HG03175 (cell line): ENCODE results near the gene ZNF530.
A peak's percentile ranks its signal among the peaks of the same experiment; 100 is the strongest.

Source experiments
- ATAC-seq: cut with Tn5 transposase; IDR thresholded peaks from one replicate; pipeline ENCODE4 v1.9.1; 2021; ENCODE audit warnings: mild to moderate bottlenecking, moderate library complexity; ENCODE audit not compliant: unreplicated experiment

The ZNF530 gene

DNA sequence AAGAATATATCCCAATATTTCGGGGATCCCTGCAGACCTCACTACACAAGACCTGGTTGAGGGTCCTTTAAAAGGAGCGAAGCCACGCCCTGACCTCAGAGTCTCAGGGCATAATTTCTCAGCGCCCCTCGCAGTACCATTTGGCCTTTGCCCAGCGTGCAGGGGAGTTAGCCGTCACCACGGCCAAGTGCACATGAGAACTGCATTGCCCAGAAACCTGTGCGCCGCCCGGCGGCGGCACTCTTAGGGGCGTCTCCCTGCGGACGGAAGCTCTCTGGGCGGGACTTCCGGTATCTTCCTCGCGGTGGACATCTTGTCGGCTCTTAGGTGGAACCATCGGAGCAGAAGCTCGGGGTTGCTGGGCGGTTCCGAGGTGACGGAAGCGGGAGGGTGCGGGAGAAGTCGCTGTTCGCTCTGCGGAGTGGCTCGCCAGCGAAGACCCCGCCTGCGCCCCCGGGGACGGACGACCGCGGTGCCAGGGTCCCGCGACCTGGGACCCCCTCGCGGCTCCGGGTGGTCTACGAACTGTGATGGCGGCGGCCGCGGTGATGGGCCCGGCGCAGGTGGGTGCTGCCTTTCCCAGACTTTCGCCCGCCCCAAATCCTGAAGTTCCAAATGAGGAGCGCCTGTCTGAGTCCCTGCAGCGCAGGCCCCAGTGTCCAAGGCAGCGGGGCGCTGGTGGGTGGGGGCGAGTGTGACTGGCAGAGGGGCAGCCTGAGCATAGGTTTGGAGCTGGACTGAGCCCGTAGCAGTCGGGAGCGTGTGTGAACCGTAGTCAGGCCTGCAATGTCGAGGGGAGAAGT, 14.5 kb downstream of the ZNF530 start, which contains the start of gene ZNF134:
ZNF134 (plus strand) TSS at position 302 of the 803 bp plus-strand sequence. CDS start 5,227 bp downstream, outside the sequence.
- ATAC-seq, result peak; percentile 97

DNA sequence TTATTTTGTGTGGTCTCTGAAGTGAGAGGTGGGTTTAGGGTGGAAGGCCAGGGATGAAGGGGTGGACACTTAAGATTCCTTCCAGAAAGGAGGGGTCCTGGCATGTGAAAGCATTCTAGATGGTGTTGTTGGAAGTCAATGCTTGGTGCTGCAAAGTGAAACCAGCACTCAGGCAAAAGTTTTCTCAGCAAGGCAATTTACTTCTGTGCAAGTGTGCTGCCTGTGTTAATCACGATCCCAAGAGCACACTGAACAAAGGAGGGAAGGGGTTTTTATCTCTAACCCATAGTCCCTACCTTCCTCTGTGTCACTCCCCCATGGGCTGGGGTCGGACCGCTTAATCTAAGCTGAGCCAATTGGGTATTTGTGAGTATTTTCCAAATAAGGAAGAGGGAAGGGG, 15.7 kb downstream of the ZNF530 start:
- ATAC-seq, result no peak

DNA sequence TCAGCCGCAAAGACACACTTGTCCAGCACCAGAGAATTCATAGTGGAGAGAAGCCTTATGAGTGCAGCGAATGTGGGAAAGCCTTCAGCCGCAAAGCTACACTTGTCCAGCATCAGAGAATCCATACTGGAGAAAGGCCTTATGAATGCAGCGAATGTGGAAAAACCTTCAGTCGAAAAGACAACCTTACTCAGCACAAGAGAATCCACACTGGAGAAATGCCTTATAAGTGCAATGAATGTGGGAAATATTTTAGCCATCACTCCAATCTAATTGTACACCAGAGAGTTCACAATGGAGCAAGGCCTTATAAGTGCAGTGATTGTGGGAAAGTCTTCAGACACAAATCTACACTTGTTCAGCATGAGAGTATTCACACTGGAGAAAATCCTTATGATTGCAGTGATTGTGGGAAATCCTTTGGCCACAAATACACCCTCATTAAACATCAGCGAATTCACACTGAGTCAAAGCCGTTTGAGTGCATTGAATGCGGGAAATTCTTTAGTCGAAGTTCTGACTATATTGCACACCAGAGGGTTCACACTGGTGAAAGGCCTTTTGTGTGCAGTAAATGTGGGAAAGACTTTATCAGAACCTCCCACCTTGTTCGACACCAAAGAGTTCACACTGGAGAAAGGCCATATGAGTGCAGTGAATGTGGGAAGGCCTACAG, 21.1 kb downstream of the ZNF530 start:
- ATAC-seq, result no peak

DNA sequence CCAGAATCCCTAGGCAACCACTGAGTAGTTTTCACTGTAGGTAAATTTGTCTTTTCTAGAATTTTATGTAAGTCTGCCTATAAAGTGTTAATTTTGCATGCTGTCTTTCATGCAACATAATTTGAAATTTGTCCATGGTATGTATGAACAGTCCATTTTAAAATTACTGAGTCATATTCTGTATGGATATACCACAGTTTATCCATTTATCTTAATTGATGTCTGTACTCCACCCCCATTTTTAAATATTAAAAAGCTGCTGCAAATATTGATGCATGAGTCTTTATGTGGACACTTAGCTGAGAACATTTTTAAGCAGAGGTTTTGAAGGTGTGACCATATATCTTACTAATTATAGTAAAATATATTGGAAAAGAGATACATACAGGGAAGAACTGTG, 23.4 kb downstream of the ZNF530 start:
- no peak for ATAC-seq

DNA sequence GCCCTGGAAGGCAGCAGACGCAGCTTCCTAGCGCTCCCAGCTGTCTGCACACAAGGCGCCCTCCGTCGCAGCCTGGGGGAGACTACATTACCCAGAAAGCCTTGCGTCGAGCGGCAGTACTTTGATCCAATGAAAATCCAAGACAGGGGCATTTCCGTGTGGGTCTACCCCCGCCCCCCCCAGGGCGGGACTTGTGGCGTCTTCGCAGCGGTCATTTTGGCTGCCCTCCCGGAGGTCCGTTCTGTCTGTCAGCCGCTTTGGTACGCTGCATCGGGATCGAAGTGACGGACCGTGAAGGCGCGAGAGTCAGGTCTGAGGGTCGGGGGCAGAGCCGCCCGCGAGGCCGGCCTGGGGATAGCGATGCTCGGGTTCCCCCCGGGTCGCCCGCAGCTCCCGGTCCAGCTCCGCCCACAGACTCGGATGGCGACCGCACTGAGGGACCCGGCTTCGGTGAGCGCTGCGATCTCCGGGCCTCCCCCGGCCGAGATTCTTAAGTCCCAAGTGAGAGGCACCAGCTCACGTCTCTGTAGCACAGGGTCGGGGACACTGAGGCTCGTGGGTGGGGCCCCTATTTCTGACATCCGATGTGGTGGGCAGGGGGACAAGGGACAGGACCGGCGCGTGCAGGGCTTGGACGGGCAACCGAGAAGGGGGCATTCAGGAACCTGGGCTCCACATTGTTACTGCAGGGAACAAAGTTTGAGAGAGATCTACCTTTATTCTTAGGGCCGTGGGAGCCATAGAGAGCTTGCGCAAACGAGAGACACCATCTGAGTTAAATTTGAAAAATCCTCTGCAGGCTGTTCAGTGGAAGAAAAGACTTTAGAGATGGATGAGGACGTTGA, 33.5 kb downstream of the ZNF530 start, which contains the start of gene ZNF211:
ZNF211 (plus strand) TSS at position 182 of the 845 bp plus-strand sequence; CDS start at position 361, 179 bp downstream.
- peak; percentile 96 for ATAC-seq

DNA sequence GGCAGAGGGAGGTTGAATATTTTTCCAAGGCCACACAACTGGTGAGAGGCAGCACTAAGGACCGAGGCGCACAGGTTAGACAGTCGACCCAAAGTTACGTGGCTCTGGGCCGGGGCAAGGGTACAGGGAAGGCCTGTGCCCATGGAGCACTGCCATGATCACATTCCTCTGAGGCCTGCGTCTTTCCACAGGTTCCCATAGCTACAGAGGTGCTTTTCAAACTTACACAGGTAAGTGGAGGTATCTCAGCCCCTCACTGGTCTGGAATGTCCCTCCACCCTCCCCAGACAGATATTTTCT, 34.1 kb downstream of the ZNF530 start:
- ATAC-seq, result no peak

DNA sequence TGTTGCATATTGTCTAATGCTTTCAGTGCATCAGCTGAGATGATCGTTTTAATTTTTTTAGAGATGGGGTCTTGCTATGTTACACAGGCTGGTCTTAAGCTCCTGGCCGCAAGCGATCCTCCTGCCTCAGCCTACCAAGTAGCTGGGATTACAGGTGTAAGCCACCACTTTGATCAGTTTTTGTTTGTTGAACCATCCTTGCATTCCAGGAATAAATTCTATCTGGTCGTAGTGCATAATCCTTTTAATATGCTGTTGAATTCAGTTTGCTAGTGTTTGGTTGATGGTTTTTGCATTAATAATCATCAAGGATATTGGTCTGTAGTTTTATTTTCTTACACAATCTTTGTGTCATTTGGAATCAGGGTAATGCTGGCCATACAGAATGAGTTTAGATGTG, 37.7 kb downstream of the ZNF530 start:
- ATAC-seq, result no peak

DNA sequence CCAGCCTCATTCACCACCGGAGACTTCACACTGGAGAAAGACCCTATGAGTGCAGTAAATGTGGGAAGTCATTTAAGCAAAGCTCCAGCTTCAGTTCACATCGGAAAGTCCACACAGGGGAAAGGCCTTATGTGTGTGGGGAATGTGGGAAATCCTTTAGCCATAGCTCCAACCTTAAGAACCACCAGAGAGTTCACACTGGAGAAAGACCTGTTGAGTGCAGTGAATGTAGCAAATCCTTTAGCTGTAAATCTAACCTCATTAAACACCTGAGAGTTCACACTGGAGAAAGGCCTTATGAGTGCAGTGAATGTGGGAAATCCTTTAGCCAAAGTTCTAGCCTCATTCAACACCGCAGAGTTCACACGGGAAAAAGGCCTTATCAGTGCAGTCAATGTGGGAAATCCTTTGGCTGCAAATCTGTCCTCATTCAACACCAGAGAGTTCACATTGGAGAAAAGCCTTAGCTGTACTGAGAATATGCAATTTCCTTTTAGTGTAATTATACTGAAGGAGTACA, 42.1 kb downstream of the ZNF530 start:
- ATAC-seq, result no peak

DNA sequence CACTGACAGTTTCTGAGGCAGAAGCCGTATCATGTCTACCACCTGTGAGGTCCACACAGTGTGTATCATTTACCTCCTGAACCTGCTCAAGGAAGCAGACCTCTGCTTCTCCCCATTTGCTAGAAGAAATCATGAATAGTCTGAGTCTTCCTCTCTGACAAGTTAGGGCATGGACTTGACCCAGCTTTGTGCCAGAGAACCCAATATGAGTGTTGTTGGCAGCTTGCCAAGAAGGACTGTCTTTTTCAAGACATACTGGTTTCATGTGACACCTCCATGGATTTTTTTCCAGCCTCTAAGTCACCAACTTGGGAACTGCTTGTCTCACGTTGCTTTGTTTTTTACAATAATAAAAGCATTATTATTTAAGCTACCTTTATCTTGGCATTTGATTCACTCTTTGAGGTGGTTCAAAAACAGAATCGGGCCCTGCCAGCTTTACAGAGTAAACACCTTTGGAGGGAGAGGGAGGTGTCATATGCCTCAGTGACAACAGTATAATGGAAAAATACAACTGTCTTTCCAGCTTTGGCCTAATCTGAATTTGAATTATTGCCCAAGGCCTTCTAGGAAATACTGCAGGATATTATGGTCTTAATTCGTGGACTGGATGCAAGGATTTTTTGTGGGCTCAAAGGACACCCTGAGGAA, 42.8 kb downstream of the ZNF530 start:
- ATAC-seq, result no peak

DNA sequence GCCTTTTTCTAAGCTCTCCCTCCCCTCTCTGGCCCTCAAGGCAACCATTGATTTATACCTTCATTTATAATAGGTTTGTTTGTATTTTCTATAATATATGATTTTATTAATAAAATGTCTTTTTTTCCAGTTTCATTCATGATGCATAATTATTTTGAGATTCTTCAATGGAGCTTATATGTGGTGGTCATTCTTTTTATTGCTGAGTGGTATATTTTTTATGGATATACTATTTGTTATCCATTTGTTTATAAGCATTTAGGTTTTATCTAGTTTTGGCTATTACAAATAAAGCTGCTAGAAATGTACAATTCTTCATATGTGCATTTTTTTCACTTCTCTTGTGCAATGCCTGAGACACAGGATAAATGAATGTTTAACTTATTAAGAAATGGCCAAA, 44.0 kb downstream of the ZNF530 start:
- no peak for ATAC-seq

DNA sequence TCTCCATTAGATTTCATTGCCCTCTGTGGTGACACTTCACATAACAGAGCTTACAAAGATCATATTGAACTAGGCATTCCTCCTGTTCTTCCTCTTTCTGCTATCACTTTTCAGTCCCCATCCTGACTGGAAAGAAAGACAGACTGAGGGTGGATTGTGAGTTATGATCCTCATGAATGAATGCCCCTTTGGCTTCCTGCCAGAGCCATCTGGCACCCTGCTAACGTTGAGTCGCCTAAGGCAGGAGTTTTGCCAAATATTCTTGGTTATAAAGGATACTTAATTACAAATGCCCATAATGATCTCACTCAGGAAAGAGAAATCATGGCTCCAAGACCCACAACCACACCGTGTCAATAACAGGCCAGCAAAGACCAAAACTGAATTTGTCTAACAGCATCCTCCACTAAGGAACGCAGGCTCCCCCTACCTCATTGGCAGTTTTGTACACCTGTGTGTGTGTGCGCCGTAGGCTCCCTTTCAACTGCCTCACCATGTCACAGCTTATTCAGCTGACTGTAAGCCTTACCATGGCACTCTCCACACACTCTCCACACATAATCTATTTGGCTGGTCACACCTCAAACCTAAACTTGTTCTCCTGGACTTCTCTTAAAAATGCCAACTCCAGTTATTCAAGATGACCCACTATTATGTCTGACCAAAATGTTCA, 48.8 kb downstream of the ZNF530 start:
- no peak for ATAC-seq

DNA sequence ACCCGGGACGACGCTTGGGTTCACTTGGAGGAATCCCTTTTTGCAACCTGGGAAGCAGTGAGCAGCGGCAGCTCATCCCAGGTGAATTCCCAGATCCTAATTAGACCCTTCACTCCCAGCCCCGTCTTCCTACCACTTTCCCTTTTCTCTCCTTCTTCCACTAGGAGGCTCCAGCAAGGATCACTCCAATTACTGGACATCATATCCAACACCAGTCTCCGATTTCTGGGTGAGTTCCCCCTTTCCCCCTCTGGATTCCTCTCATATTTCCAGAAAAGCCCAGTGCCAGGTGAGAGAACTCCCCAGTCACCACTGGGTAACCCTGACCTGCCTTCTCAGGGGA, 51.9 kb downstream of the ZNF530 start:
- ATAC-seq, result no peak

DNA sequence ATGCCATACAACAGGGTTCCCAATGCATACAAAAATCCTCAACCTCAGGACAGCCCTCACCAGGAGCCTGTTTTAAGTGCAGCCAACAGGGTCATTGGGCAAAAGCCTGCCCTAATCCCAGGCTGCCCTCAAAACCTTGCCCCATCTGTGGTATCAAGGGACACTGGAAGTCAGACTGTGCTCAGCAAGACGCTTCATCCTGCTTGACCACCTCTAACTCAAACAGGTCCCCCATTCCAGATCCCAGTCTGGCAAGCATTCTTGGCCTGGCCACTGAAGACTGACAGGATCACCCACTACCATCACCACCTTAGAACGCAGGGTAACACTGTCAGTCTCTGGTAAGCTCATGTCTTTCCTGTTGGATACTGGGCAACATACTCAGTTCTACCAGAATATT, 54.0 kb downstream of the ZNF530 start:
- ATAC-seq, result no peak

DNA sequence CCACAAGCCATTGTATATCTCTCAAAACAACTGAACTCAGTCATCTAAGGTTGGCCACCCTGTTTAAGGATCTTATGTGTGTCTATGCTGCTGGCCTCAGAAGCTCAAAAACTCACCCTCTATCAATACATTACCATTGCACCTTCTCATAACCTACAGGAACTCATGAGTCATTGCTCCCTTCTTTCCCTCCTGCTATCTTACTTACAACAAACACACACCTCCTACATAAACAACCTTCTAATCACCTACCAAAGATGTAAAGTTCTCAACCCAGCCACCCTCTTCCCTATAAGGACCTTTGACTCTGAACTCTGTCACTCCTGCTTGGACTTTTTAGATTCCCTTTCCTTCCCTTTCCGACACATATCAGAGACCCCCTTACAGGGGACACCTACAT, 55.8 kb downstream of the ZNF530 start:
- no peak for ATAC-seq

DNA sequence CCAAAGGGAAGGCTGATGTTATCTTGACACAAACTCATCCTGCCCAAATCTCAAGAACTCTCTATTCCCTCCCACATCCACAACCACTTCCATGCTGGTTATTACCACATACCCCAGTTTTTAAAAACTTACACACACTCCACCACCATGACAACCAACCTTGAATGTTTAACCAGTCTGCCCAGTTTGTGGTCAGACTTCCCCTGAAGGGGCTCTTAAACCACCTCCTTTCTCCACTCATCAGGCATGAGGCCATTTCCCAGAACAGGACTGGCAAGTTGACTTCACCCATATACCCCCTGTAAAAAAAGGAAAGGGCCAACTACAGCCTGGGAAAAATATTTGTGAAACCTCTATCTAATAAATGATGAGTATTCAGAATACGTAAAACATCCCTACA, 56.7 kb downstream of the ZNF530 start:
- ATAC-seq, result no peak
